ENCODE results near the gene PLXNA4. TPM values are rescaled to one million over a fixed set of nuclear protein-coding genes. Genes with fewer than 3 reads are reported as not detected.

The PLXNA4 gene
- total and polyA plus RNA-seq, 4 donors = 0.63 to 4.6 (median 2.1) TPM

DNA sequence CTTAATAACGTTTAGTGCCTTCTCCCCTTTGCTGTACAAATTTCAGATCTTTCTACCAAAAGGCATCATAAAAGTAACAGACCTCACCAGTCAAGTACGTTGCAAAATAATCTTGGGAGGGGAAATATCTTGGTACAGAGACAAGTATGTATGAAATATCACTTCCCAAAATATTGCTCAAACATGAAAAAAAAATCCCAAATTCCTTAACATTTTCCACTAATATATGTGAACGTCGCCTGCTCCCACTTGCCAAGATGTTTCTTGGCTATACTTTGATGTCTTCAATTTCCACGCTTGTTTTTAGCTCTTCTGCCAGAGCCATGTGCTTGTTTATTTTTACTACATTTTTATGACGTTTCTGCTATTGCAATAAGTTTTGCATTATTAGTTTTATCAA is 223.5 kb downstream of the PLXNA4 start:
- H3K9me3 ChIP-seq (ENCODE audit: control insufficient read depth in 4 of 4, insufficient read depth in 3 of 4, low read length in 3 of 4) = peaks cover 0 to 3% (median 0%) of the 10 kb centered on the region in 4 donors
- TF ChIP-seq, protein P1, sequence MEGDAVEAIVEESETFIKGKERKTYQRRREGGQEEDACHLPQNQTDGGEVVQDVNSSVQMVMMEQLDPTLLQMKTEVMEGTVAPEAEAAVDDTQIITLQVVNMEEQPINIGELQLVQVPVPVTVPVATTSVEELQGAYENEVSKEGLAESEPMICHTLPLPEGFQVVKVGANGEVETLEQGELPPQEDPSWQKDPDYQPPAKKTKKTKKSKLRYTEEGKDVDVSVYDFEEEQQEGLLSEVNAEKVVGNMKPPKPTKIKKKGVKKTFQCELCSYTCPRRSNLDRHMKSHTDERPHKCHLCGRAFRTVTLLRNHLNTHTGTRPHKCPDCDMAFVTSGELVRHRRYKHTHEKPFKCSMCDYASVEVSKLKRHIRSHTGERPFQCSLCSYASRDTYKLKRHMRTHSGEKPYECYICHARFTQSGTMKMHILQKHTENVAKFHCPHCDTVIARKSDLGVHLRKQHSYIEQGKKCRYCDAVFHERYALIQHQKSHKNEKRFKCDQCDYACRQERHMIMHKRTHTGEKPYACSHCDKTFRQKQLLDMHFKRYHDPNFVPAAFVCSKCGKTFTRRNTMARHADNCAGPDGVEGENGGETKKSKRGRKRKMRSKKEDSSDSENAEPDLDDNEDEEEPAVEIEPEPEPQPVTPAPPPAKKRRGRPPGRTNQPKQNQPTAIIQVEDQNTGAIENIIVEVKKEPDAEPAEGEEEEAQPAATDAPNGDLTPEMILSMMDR (IDR thresholded peaks at IDR 0.05; ENCODE audit: control extremely low read depth, extremely low read depth) = no peak
- H3K36me3 ChIP-seq (ENCODE audit: control insufficient read depth in 4 of 4, insufficient read depth in 4 of 4, low read length in 4 of 4) = no peaks in the 10 kb centered on the region
- no peak overlapping the region for H3K4me3 ChIP-seq
- H3K27ac ChIP-seq (ENCODE audit: low read depth in 1 of 2, low read length in 1 of 2) = no peak overlapping the region
- peaks cover 0 to 43% (median 6%) of the 10 kb centered on the region in 5 donors for H3K4me1 ChIP-seq (ENCODE audit: control insufficient read depth in 5 of 5, insufficient read depth in 5 of 5, low read length in 5 of 5)
- peak; percentile 72 to 97 (median 96) for DNase-seq
- peaks cover 0 to 11% (median 3%) of the 10 kb centered on the region in 3 donors for H3K27me3 ChIP-seq (ENCODE audit: control insufficient read depth in 3 of 3, insufficient read depth in 3 of 3, low read length in 2 of 3)
- ATAC-seq (ENCODE audit: insufficient read depth, low FRiP score) = no peak
- H3K9ac ChIP-seq (ENCODE audit: insufficient read depth in 1 of 2, low read length in 2 of 2) = no peak overlapping the region
- 55 to 65% methylated on average over 6 of the region's 6 CpGs for WGBS, 2 donors

DNA sequence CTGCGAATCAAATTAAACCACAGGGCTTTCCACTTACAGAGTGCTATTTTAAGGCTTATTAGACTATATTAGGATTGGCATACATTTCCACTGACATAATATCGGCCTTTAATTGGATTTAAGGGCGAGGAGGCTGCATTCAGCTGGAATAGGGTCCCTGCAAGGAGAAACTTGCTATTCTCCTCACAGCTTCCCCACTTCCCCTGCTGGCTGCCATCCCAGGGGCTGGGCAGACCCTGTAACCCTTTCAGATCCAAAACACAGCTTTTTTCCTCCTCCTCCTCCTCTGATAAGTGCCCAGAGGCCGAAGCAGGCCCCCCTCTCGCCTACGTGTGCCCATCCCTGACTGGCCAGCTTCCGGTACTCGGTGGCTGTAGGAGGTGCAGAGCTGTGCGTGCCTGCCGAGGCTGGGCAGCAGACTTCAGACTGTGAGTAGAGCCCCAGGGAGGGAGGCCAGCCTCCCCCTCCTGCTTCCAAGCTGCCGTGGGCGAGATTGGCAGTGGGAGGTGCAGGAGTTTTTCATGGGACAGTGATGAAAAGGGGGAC is 224.2 kb downstream of the PLXNA4 start:
- ATAC-seq (ENCODE audit: insufficient read depth, low FRiP score) (no peak), DNase-seq (peak; percentile 62 to 73 (median 68))
- Histone ChIP-seq H3K36me3 (ENCODE audit: control insufficient read depth in 4 of 4, insufficient read depth in 4 of 4, low read length in 4 of 4) (no peaks in the 10 kb centered on the region), H3K27me3 (ENCODE audit: control insufficient read depth in 3 of 3, insufficient read depth in 3 of 3, low read length in 2 of 3) (peaks cover 0 to 11% (median 1%) of the 10 kb centered on the region in 3 donors), H3K9me3 (ENCODE audit: control insufficient read depth in 4 of 4, insufficient read depth in 3 of 4, low read length in 3 of 4) (peaks cover 0 to 3% (median 0%) of the 10 kb centered on the region in 4 donors), H3K4me1 (ENCODE audit: control insufficient read depth in 5 of 5, insufficient read depth in 5 of 5, low read length in 5 of 5) (peaks cover 0 to 43% (median 6%) of the 10 kb centered on the region in 5 donors), H3K27ac (ENCODE audit: low read depth in 1 of 2, low read length in 1 of 2) (peak overlapping the region in 1 of 2 donors; percentile 11), H3K4me3 (no peak overlapping the region), H3K9ac (ENCODE audit: insufficient read depth in 1 of 2, low read length in 2 of 2) (no peak overlapping the region)
- TF ChIP-seq, protein P1 (IDR thresholded peaks at IDR 0.05; ENCODE audit: control extremely low read depth, extremely low read depth) = no peak
- WGBS, 2 donors = 45 to 54% methylated on average over 12 of the region's 12 CpGs

DNA sequence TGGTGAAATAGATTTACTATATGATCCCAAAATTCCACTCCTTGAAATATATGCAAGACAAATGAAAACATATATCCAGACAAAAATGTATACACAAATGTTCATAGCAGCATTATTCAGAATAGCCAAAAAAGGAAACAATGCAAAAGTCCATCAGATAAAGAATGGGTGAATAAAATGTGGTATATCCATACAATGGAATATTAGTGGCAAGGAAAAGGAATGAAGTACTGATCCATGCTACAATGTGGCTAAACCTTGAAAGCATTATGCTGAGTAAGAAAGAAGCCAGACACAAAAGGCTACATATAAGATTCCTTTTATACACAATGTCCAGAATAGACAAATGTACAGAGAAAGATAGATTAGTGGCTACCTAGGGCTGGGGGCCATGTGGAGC is 225.5 kb downstream of the PLXNA4 start:
- DNase-seq (no peak), ATAC-seq (ENCODE audit: insufficient read depth, low FRiP score) (no peak)
- Histone ChIP-seq H3K4me3 (no peak overlapping the region), H3K9me3 (ENCODE audit: control insufficient read depth in 4 of 4, insufficient read depth in 3 of 4, low read length in 3 of 4) (peaks cover 0 to 3% (median 0%) of the 10 kb centered on the region in 4 donors), H3K4me1 (ENCODE audit: control insufficient read depth in 5 of 5, insufficient read depth in 5 of 5, low read length in 5 of 5) (peaks cover 0 to 48% (median 9%) of the 10 kb centered on the region in 5 donors), H3K27ac (ENCODE audit: low read depth in 1 of 2, low read length in 1 of 2) (no peak overlapping the region), H3K27me3 (ENCODE audit: control insufficient read depth in 3 of 3, insufficient read depth in 3 of 3, low read length in 2 of 3) (peaks cover 0 to 3% (median 0%) of the 10 kb centered on the region in 3 donors), H3K9ac (ENCODE audit: insufficient read depth in 1 of 2, low read length in 2 of 2) (no peak overlapping the region), H3K36me3 (ENCODE audit: control insufficient read depth in 4 of 4, insufficient read depth in 4 of 4, low read length in 4 of 4) (no peaks in the 10 kb centered on the region)
- TF ChIP-seq, protein P1 (IDR thresholded peaks at IDR 0.05; ENCODE audit: control extremely low read depth, extremely low read depth) = no peak

DNA sequence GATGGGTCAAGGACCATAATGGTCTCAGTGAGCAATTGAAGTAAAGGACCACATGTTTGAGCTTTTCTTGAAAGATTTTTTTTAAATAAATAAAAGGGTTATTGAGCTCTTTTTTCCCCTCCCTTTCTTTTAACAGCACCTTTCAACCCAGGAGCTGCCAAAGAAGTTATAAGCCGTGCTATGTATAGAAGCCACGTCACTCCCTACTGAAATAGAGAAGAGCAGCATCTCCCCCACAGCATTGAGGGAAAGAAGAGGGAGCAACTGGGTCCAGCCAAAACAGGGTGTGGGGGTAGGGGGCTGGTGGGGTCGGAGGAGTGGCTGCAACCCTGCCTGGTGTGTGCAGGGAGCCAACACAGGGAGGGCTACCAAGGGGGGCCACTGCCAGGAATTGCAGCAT is 227.2 kb downstream of the PLXNA4 start:
- no peak for DNase-seq
- Histone ChIP-seq H3K9ac (ENCODE audit: insufficient read depth in 1 of 2, low read length in 2 of 2) (no peak overlapping the region), H3K27ac (ENCODE audit: low read depth in 1 of 2, low read length in 1 of 2) (no peak overlapping the region), H3K36me3 (ENCODE audit: control insufficient read depth in 4 of 4, insufficient read depth in 4 of 4, low read length in 4 of 4) (no peaks in the 10 kb centered on the region), H3K27me3 (ENCODE audit: control insufficient read depth in 3 of 3, insufficient read depth in 3 of 3, low read length in 2 of 3) (no peaks in the 10 kb centered on the region), H3K9me3 (ENCODE audit: control insufficient read depth in 4 of 4, insufficient read depth in 3 of 4, low read length in 3 of 4) (peaks cover 0 to 3% (median 0%) of the 10 kb centered on the region in 4 donors), H3K4me1 (ENCODE audit: control insufficient read depth in 5 of 5, insufficient read depth in 5 of 5, low read length in 5 of 5) (peaks cover 0 to 42% (median 10%) of the 10 kb centered on the region in 5 donors), H3K4me3 (no peak overlapping the region)
- no peak for ATAC-seq (ENCODE audit: insufficient read depth, low FRiP score)
- TF ChIP-seq, protein P1 (IDR thresholded peaks at IDR 0.05; ENCODE audit: control extremely low read depth, extremely low read depth) = no peak
- WGBS, 2 donors = 70 to 88% methylated on average over 3 of the region's 3 CpGs
